Tibial artery (tissue), 4 donors: Measurements from ENCODE around the gene STK24.
A peak's percentile ranks its signal among the peaks of the same experiment; 100 is the strongest.

Experiments
- DNase-seq, 2 donors: peaks; one replicate each; pipeline ENCODE4 v3.0.0-alpha.2; 2019
- H3K27ac ChIP-seq, 2 donors: fragments of 200-600 bp; sonication (generic) in 1 of 2; 1 replicate in 1 of 2; 2 replicates in 1 of 2; pipeline ENCODE4 v1.5.1; 2018 to 2019; ENCODE audit warnings: mild to moderate bottlenecking in 1 of 2
- H3K27me3 ChIP-seq, 2 donors: fragments of 200-600 bp; sonication (generic) in 1 of 2; one replicate each; pipeline versions ENCODE4 v1.5.1 to v1.6.0; 2016 to 2019
- H3K36me3 ChIP-seq, 3 donors: fragments of 200-600 bp; sonication (generic) in 2 of 3; one replicate each; pipeline ENCODE4 v1.5.1; 2016 to 2019; ENCODE audit warnings: mild to moderate bottlenecking in 2 of 3
- H3K4me1 ChIP-seq, 4 donors: fragments of 200-600 bp; sonication (generic) in 2 of 4; 1 replicate in 3 of 4; 2 replicates in 1 of 4; pipeline ENCODE4 v1.5.1; 2016 to 2019
- H3K4me3 ChIP-seq, 2 donors: fragments of 200-600 bp; sonication (generic) in 1 of 2; 1 replicate in 1 of 2; 2 replicates in 1 of 2; pipeline ENCODE4 v1.5.1; 2018 to 2019; ENCODE audit warnings: mild to moderate bottlenecking in 2 of 2
- H3K9me3 ChIP-seq, 3 donors: fragments of 200-600 bp; sonication (generic) in 1 of 3; one replicate each; pipeline ENCODE4 v1.5.1; 2016 to 2019
- intact Hi-C: fragments of 100-400 bp; cut with DNase I; formaldehyde crosslinking; loops from one replicate; pipeline ENCODE4 v1.15.0; 2023; ENCODE audit warnings: low total_unique reads
- TF ChIP-seq, protein P1 (sequence below), 2 experiments: fragments of 200-600 bp in 1 of 2; fragments of 450-650 bp in 1 of 2; IDR thresholded peaks; one replicate each; pipeline ENCODE4 v1.5.1; 2017 to 2019; ENCODE audit warnings: antibody characterized with exemption in 2 of 2, mild to moderate bottlenecking in 1 of 2, moderate library complexity in 1 of 2

STK24 gene

DNA sequence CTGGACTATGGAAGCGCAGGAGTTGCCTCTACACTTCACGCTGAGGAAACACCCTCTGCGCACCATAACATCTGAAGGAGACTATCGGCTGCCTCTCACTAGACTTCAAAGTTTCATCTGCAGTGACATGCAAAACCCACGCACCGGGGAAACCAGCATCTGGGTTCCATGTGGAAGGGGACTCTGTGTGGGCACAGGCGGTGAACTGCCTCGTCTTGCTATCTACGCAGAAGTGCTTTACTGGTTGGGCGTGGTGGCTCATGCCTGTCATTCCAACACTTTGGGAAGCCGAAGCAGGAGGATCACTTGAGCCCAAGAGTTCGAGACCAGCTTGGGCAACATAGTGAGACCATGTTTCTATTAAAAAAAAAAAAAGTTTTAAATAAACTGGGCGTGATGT, 116.4 kb downstream of the STK24 start:
- H3K27me3 ChIP-seq = no peaks in the 10 kb centered on the region
- H3K9me3 ChIP-seq = no peaks in the 10 kb centered on the region
- H3K4me1 ChIP-seq = peaks cover 0 to 33% (median 11%) of the 10 kb centered on the region in 4 donors
- intact Hi-C loops = no loop called here
- H3K36me3 ChIP-seq = peaks cover 25 to 84% (median 80%) of the 10 kb centered on the region in 3 donors
- TF ChIP-seq, protein P1, sequence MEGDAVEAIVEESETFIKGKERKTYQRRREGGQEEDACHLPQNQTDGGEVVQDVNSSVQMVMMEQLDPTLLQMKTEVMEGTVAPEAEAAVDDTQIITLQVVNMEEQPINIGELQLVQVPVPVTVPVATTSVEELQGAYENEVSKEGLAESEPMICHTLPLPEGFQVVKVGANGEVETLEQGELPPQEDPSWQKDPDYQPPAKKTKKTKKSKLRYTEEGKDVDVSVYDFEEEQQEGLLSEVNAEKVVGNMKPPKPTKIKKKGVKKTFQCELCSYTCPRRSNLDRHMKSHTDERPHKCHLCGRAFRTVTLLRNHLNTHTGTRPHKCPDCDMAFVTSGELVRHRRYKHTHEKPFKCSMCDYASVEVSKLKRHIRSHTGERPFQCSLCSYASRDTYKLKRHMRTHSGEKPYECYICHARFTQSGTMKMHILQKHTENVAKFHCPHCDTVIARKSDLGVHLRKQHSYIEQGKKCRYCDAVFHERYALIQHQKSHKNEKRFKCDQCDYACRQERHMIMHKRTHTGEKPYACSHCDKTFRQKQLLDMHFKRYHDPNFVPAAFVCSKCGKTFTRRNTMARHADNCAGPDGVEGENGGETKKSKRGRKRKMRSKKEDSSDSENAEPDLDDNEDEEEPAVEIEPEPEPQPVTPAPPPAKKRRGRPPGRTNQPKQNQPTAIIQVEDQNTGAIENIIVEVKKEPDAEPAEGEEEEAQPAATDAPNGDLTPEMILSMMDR (IDR thresholded peaks at IDR 0.05) = no peak
- H3K4me3 ChIP-seq = no peak overlapping the region
- DNase-seq = no peak
- H3K27ac ChIP-seq = no peak overlapping the region

DNA sequence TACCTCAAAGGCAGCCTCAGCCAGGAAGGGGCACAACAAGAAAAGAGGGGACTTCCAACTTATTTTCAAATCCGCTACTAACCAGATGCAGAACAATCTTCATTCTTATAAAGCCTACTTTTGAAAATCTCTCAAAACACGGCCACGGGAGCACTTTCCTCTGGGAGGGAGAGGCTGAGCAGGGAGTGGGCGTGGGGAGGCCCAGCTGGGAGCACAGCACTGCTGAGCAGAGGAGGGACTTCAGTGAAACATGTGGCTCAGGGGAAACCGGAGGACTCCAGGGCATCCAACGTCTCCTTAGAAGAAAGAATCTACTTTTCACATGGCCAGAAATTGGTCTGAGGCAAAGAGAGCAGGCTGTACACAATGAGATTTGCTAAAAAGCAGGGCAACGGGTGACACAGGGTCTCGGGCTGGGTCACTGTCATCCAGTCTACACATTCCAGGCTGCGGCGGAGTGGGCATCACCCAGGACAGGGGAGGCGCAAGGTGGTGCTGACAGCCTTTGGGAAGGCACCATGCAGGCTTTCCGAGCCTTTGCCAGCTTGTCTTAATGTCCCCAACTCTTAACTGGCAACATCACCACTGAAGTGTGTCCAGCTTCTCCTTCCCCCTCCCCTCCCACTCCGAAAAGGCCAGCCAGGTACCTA, 117.1 kb downstream of the STK24 start:
- intact Hi-C loops = no loop called here
- Histone ChIP-seq H3K9me3 (no peaks in the 10 kb centered on the region), H3K27ac (peak overlapping the region; percentile 26 to 47), H3K4me3 (no peak overlapping the region), H3K27me3 (no peaks in the 10 kb centered on the region), H3K4me1 (peaks cover 0 to 40% (median 14%) of the 10 kb centered on the region in 4 donors), H3K36me3 (peaks cover 25 to 77% (median 76%) of the 10 kb centered on the region in 3 donors)
- TF ChIP-seq, protein P1 (IDR thresholded peaks at IDR 0.05) = no peak
- DNase-seq = no peak

DNA sequence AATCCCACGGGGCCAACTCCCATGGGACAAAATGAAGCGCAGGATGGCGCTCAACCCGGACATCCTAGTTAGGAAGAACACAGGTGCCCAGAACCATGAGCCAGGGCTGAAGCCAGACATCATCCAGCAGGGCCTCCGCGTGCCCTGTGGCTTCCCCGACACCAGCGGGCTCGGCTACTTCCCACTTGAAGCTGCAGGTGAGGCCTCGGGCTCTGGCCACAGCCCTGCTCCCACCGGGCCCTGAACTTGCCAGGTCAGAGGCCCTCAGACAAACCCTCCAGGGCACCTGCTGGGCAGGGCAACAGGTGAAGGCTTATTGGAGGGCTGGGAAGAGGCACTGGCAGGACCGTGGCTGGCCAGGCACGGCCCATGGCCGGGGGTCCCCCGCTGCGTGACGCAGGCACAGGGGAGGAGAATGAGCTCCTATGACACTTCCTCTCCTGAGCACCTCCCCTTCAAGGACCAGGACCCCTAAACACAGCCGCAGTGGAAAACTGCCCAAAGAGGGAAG, 117.7 kb downstream of the STK24 start:
- Histone ChIP-seq H3K36me3 (peaks cover 25 to 75% (median 75%) of the 10 kb centered on the region in 3 donors), H3K9me3 (no peaks in the 10 kb centered on the region), H3K27ac (peak overlapping the region; percentile 26 to 47), H3K4me1 (peaks cover 0 to 46% (median 20%) of the 10 kb centered on the region in 4 donors), H3K4me3 (no peak overlapping the region), H3K27me3 (no peaks in the 10 kb centered on the region)
- intact Hi-C loops = no loop called here
- no peak for DNase-seq
- TF ChIP-seq, protein P1 (IDR thresholded peaks at IDR 0.05) = no peak

DNA sequence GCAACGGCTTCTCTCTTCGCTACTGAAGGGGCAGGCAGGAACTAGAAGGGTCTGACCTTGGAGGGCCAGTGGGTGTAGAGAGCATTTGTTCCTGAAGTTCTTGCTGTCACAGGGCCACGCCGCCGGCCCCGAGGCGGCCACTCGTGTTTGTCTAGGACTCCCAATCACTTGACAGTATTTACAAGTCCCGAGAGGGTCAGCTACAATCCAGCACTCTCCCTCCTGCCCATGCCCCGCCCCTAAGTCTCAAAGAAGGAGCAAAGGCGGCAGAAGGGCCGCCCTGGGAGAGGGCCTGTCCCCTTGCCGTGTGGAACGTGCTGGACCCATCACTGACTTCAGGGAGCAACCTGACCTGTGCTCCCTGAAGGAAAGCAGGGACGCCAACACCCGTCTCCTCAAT, 118.5 kb downstream of the STK24 start:
- TF ChIP-seq, protein P1 (IDR thresholded peaks at IDR 0.05) = no peak
- intact Hi-C loops = no loop called here
- no peak for DNase-seq
- Histone ChIP-seq H3K27me3 (no peaks in the 10 kb centered on the region), H3K4me3 (no peak overlapping the region), H3K4me1 (peaks cover 0 to 49% (median 23%) of the 10 kb centered on the region in 4 donors), H3K36me3 (peaks cover 25 to 73% (median 71%) of the 10 kb centered on the region in 3 donors), H3K27ac (peak overlapping the region; percentile 26 to 47), H3K9me3 (no peaks in the 10 kb centered on the region)

DNA sequence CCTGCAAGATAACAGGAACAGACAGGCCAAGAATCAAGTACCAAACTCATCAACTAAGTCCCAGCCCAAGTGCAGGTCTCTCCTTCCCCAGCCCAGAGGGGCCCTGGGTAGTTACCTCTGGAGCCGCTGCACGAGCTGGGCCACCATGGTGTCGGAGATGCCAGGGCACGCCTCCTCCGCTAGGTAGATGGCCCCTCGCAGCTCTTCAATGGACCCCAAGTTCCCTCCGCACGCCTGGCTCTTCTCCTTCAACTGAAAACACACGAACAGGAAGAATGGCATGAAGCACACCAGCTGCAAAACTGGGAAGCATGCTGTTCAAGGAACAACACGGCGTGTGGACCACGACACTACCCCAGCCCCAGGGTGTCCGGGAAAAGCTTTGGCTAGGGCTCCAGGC, 119.9 kb downstream of the STK24 start:
- Histone ChIP-seq H3K36me3 (peaks cover 25 to 70% (median 64%) of the 10 kb centered on the region in 3 donors), H3K27me3 (no peaks in the 10 kb centered on the region), H3K9me3 (no peaks in the 10 kb centered on the region), H3K4me3 (no peak overlapping the region), H3K27ac (peak overlapping the region in 1 of 2 donors; percentile 9), H3K4me1 (peaks cover 0 to 54% (median 18%) of the 10 kb centered on the region in 4 donors)
- no peak for DNase-seq
- TF ChIP-seq, protein P1 (IDR thresholded peaks at IDR 0.05) = no peak
- intact Hi-C loops = no loop called here
